Measurements from ENCODE around the gene PLPP7. TPM values are rescaled to one million over a fixed set of nuclear protein-coding genes. Genes with fewer than 3 reads are reported as not detected.

Gene PLPP7
- total RNA-seq, 1 donor: 16.3 TPM

- Histone ChIP-seq H3K36me3 (ENCODE audit: insufficient read depth, low read length) (no peaks in the 10 kb centered on the region), H3K27me3 (ENCODE audit: insufficient read depth, low read length) (no peaks in the 10 kb centered on the region), H3K4me2 (ENCODE audit: insufficient read depth, low read length) (no peak overlapping the region), H4K20me1 (ENCODE audit: insufficient read depth, low read length) (no peaks in the 10 kb centered on the region), H3K79me2 (ENCODE audit: insufficient read depth, low read length) (no peaks in the 10 kb centered on the region), H2AFZ (ENCODE audit: low read length) (no peak overlapping the region), H3K27ac (ENCODE audit: low read depth, low read length) (no peak overlapping the region), H3K4me1 (ENCODE audit: insufficient read depth, low read length) (no peaks in the 10 kb centered on the region), H3K4me3 (ENCODE audit: insufficient read depth, low read length) (no peak overlapping the region), H3K9me3 (ENCODE audit: low read depth, low read length) (no peaks in the 10 kb centered on the region)
- TF ChIP-seq CTCF (IDR thresholded peaks at IDR 0.05; ENCODE audit: extremely low read depth, low read depth, low read length): no peak
- peak; percentile 61 for DNase-seq (ENCODE audit: insufficient read length, low spot score, missing footprints)
Observed at GRCh38 chr9:131271506-131271931, 18.0 kb upstream of the PLPP7 start.

GRCh38 chr9:131272212-131272611 lies 17.3 kb upstream of the PLPP7 start:
- DNase-seq (ENCODE audit: insufficient read length, low spot score, missing footprints): peak; percentile 78
- no peaks in the 10 kb centered on the region for H3K27me3 ChIP-seq (ENCODE audit: insufficient read depth, low read length)
- no peak for TF ChIP-seq CTCF (IDR thresholded peaks at IDR 0.05; ENCODE audit: extremely low read depth, low read depth, low read length)
- no peaks in the 10 kb centered on the region for H3K4me1 ChIP-seq (ENCODE audit: insufficient read depth, low read length)
- H4K20me1 ChIP-seq (ENCODE audit: insufficient read depth, low read length): no peaks in the 10 kb centered on the region
- H3K27ac ChIP-seq (ENCODE audit: low read depth, low read length): no peak overlapping the region
- H3K36me3 ChIP-seq (ENCODE audit: insufficient read depth, low read length): no peaks in the 10 kb centered on the region
- H2AFZ ChIP-seq (ENCODE audit: low read length): no peak overlapping the region
- H3K79me2 ChIP-seq (ENCODE audit: insufficient read depth, low read length): no peaks in the 10 kb centered on the region
- no peak overlapping the region for H3K4me3 ChIP-seq (ENCODE audit: insufficient read depth, low read length)
- H3K9me3 ChIP-seq (ENCODE audit: low read depth, low read length): no peaks in the 10 kb centered on the region
- no peak overlapping the region for H3K4me2 ChIP-seq (ENCODE audit: insufficient read depth, low read length)

- H3K79me2 ChIP-seq (ENCODE audit: insufficient read depth, low read length): no peaks in the 10 kb centered on the region
- no peaks in the 10 kb centered on the region for H3K4me1 ChIP-seq (ENCODE audit: insufficient read depth, low read length)
- no peak overlapping the region for H2AFZ ChIP-seq (ENCODE audit: low read length)
- H4K20me1 ChIP-seq (ENCODE audit: insufficient read depth, low read length): no peaks in the 10 kb centered on the region
- no peak overlapping the region for H3K4me2 ChIP-seq (ENCODE audit: insufficient read depth, low read length)
- DNase-seq (ENCODE audit: insufficient read length, low spot score, missing footprints): peak; percentile 86
- no peak overlapping the region for H3K27ac ChIP-seq (ENCODE audit: low read depth, low read length)
- H3K27me3 ChIP-seq (ENCODE audit: insufficient read depth, low read length): no peaks in the 10 kb centered on the region
- H3K36me3 ChIP-seq (ENCODE audit: insufficient read depth, low read length): no peaks in the 10 kb centered on the region
- no peak overlapping the region for H3K4me3 ChIP-seq (ENCODE audit: insufficient read depth, low read length)
- no peaks in the 10 kb centered on the region for H3K9me3 ChIP-seq (ENCODE audit: low read depth, low read length)
- TF ChIP-seq CTCF (IDR thresholded peaks at IDR 0.05; ENCODE audit: extremely low read depth, low read depth, low read length): no peak
Observed at GRCh38 chr9:131273146-131273855, 16.2 kb upstream of the PLPP7 start.

GRCh38 chr9:131273856-131274673 lies 15.5 kb upstream of the PLPP7 start:
- no peaks in the 10 kb centered on the region for H3K9me3 ChIP-seq (ENCODE audit: low read depth, low read length)
- H4K20me1 ChIP-seq (ENCODE audit: insufficient read depth, low read length): no peaks in the 10 kb centered on the region
- H2AFZ ChIP-seq (ENCODE audit: low read length): no peak overlapping the region
- no peak overlapping the region for H3K4me3 ChIP-seq (ENCODE audit: insufficient read depth, low read length)
- DNase-seq (ENCODE audit: insufficient read length, low spot score, missing footprints): peak; percentile 60
- H3K4me1 ChIP-seq (ENCODE audit: insufficient read depth, low read length): no peaks in the 10 kb centered on the region
- no peak overlapping the region for H3K27ac ChIP-seq (ENCODE audit: low read depth, low read length)
- no peaks in the 10 kb centered on the region for H3K79me2 ChIP-seq (ENCODE audit: insufficient read depth, low read length)
- H3K27me3 ChIP-seq (ENCODE audit: insufficient read depth, low read length): no peaks in the 10 kb centered on the region
- TF ChIP-seq CTCF (IDR thresholded peaks at IDR 0.05; ENCODE audit: extremely low read depth, low read depth, low read length): no peak
- no peaks in the 10 kb centered on the region for H3K36me3 ChIP-seq (ENCODE audit: insufficient read depth, low read length)
- no peak overlapping the region for H3K4me2 ChIP-seq (ENCODE audit: insufficient read depth, low read length)
